GM18868 (cell line): ENCODE measurements around the gene IQCK.

Source experiments
- ATAC-seq: cut with Tn5 transposase; IDR thresholded peaks from one replicate; pipeline ENCODE4 v1.9.1; 2021; ENCODE audit warnings: mild to moderate bottlenecking, moderate library complexity; ENCODE audit not compliant: unreplicated experiment

The IQCK gene

DNA sequence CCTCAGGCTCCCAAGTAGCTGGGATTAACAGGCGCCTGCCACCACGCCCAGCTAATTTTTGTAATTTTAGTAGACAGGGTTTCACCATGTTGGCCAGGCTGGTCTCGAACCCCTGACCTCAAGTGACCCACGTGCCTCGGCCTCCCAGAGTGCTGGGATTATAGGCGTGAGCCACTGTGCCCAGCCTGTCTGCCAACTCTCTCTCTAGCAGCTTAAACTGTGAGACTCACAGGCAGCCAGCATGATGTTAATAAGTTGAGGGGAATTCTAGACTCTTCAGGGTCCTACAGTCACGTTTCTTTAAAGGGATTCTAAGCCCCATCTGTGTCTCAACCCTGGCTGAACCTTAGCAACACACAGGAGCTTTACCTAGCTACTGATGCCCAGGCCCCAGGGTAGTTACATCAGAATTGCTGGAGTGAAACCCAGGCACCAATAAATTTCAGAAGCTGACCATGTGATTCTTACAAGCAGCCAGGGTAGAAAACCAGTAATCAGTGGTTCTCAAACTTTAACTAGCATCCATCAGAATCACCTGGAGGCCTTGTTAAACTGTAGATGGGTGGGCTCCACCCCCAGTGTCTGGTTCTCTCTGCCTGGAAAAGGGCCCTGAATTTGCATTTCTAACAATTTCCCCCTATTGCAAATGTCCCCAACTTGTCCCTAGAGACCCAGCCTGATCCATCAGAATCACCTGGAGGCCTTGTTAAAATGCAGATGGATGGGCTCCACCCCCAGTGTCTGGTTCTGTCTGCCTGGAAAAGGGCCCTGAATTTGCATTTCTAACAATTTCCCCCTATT, 135.9 kb downstream of the IQCK start:
- ATAC-seq = no peak

GRCh38 chr16:19854543-19854876, 136.4 kb downstream of the IQCK start:
- ATAC-seq = no peak

- no peak for ATAC-seq
Measured at GRCh38 chr16:19856120-19856519, 138.0 kb downstream of the IQCK start.

DNA sequence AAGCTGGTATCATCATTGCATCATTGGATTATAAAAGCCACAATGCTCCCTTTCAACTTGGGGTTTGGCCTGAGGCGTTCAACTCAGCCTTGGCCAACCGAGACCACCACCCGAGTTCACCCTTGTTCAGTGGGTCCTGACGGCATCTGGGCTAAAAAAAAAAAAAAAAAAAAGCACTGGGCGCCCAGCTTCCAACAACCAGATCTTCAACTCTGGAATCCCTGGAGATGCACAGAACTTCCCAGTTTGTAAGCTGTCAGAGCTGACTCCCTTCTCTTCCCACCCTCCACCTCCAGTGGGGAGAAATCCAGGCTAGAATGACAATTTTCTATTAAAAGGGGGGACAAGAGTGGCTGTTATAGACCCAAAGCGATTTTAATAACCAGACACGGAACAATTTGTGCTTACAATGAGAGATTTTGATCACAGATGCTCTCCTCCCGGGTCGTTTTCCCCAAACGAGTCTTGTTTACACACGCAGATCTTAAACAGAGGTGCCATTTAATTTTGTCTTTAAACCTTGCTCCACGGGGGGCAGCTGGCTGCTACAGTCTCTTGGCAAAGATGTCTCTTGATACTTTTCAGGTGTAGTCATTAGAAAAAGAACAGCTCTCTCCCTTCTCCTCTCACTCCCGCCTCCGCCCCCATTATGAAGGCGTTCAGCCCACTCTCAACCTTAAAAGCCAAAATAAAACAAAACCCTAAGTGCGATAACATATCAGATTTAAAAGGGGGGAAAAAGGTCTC, 139.7 kb downstream of the IQCK start:
- no peak for ATAC-seq

DNA sequence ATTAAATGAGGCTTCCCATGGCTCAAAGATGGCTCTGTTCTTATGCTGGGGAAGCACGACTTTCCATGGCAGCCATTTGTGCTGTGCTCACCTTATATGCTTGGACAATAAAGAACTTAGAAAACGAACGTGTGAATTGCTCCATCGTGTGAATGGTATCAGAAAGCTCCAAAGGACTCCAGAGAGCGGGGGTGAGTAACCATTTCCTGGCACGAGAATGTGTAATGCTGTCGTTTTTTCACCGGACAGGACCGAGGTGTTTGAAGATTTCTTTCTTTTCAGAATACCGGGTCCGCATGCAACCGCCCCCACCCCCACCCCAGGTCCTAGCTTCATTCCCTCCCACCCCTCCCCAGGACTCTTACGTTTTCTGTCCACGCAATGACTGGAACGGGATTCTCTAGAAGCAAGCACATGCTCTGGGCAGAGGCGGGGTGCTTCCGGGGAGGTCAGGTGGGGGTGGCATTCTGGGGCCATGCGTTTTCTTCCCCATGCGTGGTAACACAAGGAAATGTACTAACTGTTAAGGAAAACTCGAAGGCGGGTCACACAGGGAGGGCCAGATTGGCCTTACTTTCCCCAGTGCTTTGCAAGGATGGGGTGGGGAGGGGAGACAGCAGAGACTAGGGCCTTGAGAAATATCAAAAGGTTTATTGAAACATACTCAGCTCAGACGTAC, 140.4 kb downstream of the IQCK start:
- ATAC-seq = no peak

GRCh38 chr16:19859166-19859565, 141.1 kb downstream of the IQCK start:
- ATAC-seq = no peak

DNA sequence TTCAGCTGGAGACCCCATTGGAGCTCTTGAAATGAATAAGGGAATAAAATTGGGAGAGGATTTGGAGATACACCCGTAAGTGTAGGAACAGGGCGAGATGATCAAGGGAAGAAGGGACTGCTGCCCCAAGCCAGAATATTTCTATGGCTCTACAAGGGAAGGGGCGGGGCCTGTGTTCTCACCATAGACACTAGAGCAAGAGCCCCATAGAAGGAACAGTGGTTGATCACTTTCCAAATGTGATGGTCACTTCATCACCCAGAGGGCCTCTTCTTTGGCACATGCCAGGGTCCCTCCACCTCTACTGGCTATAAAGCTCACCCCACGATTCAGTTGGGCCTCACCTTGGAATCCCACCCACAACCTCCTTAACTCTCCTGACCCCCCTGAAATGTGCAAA, 141.5 kb downstream of the IQCK start:
- ATAC-seq = no peak

- ATAC-seq = no peak
Measured at GRCh38 chr16:19860166-19861041, 142.3 kb downstream of the IQCK start.

DNA sequence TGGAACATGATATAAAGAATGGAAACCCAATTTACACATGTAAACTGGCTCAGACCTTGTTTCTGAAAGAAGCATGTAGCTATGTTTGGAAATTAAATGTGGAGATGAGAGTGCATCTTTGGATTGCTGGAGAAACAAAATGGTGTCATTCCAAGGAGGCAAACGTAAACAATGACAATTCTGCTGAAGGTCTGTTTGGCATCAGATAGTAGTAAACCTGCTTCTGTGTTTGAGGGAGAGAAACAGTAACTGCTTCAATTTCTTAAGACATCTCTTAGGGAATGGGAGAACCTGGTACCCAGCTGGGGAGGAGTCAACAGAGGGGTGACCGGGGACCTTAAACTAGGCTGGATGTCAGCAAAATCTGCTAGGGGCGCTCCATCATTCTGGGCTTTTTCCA, 143.1 kb downstream of the IQCK start:
- ATAC-seq = no peak

- no peak for ATAC-seq
Measured at GRCh38 chr16:19861811-19862327, 143.8 kb downstream of the IQCK start.

GRCh38 chr16:19863990-19864389, 145.9 kb downstream of the IQCK start:
- no peak for ATAC-seq

GRCh38 chr16:19864566-19864965, 146.5 kb downstream of the IQCK start:
- no peak for ATAC-seq

DNA sequence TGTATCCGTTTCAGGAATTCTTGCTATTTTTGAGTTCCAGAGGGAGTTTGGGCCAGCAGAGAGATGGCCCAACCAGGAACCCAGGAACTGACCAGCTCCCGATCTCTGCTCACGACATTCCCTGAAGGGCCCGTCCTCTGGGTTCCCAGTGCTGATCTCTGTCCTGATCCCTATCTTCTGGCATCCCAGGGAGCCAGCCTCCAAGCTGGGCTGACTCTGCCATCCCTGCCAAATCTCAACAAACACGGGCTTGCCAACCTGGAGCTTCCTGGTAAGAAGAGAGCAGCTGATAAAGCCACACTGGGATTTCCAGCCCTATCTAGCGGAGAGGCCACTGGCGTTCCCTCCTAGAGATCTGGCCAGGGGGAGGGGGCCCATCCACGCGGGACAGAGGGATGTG, 150.3 kb downstream of the IQCK start:
- ATAC-seq = no peak

DNA sequence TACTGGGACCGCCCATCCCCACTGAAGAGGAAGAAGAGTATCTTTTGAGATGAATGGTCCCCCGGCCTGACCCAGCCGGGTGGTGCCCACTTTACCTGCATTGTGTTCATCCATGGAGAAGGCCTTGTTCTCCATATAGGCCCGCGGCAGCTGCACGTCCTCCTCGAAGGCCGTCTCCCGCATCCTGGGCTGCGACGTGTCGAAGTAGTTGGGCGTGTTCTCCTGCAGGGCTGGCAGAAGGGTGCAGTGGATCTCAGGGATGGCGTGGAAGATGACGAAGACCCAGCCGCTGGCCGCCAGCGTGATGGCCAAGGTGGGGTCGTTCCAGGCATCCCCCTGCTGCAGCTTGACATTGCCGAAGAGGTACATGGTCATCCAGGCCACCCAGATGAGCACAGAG, 153.7 kb downstream of the IQCK start:
- no peak for ATAC-seq

- no peak for ATAC-seq
Measured at GRCh38 chr16:19872179-19872863, 154.2 kb downstream of the IQCK start.

- no peak for ATAC-seq
Measured at GRCh38 chr16:19872935-19873334, 154.9 kb downstream of the IQCK start.

GRCh38 chr16:19874026-19874425, 156.0 kb downstream of the IQCK start:
- no peak for ATAC-seq

DNA sequence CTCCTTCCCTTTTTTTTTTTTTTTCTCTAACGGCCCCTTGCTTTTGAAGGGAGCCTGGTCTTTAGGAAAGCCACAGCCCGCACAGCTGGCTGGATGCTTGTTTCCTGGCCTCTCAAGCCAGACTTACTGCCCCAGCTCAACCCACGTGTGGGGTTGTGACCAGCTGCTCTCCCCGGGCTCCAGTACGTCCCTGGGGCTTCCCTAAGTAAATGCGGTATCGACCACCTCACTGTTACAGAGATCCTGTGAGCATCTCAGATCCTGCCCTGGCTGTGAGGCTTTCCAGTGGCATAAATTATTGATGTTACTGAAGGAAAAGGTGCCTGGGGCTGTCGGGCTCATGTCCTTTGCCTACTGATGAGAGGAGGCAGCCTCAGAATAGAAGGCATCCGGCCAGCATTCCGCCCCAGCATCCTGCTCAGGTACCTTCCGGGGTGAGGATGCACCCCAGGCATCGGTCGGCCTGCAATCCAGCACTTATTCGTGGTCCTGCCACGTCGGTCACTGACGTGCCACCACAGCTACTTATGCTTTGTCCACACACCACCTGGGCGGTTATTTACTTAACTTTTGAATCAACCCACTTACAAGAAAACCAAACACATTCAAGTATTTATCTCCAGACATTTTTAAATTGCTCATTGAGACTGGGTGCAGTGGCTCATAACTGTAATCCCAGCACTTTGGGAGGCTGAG, 156.9 kb downstream of the IQCK start:
- ATAC-seq = no peak

DNA sequence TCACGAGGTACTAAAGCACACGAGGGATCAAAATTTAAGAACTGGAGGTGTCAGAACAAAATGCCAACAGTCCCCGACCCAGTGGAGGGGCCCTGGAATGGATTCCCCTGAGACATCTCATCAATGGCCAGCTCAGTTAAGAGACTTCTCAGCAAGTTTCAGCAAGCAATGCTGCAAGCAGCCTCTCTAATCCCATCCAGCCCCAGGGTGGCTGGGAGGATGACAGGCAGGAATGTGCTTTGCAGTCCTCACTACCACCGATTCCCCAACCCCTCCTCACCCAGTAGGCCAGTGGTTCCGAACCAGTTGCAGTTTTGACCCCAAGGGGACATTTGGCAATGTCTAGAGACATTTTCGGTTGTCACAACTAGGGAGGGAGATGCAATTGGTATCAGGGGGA, 157.8 kb downstream of the IQCK start:
- ATAC-seq = no peak
